Stomach (tissue), 19 donors: ENCODE measurements around the gene PCDH1. TPM values are rescaled to one million over a fixed set of nuclear protein-coding genes. Genes with fewer than 3 reads are reported as not detected.
"Not testable (repeated sequence)": the region's sequence is repeated elsewhere in the genome, so short reads cannot be mapped to it uniquely, and the experiment has no call there.

Source experiments
- DNase-seq, 2 donors: peaks; one replicate each; pipeline versions ENCODE4 v3.0.0 to v3.0.0-alpha.2; 2013 to 2019
- H3K27ac ChIP-seq, 5 donors: fragments of 200-600 bp in 4 of 5; sonication (generic) in 4 of 5; one replicate each; pipeline ENCODE4 v1.5.1; 2013 to 2019; ENCODE audit warnings: mild to moderate bottlenecking in 1 of 5, moderate library complexity in 1 of 5
- H3K27me3 ChIP-seq, 3 donors: fragments of 200-600 bp; sonication (generic); one replicate each; pipeline ENCODE4 v1.5.1; 2017 to 2019; ENCODE audit warnings: mixed run types in 1 of 3
- H3K36me3 ChIP-seq, 4 donors: fragments of 200-600 bp; sonication (generic); 1 replicate in 3 of 4; 2 replicates in 1 of 4; pipeline ENCODE4 v1.5.1; 2016 to 2019
- H3K4me1 ChIP-seq, 4 donors: fragments of 200-600 bp; sonication (generic); one replicate each; pipeline ENCODE4 v1.5.1; 2016 to 2019
- H3K4me3 ChIP-seq, 4 donors: fragments of 200-600 bp; sonication (generic) in 3 of 4; one replicate each; pipeline ENCODE4 v1.5.1; 2016 to 2019; ENCODE audit warnings: mild to moderate bottlenecking in 1 of 4
- H3K9me3 ChIP-seq, 4 donors: fragments of 200-600 bp; sonication (generic); one replicate each; pipeline ENCODE4 v1.5.1; 2016 to 2019
- EP300 ChIP-seq: sonication (generic); formaldehyde crosslinking; IDR thresholded peaks from one replicate; pipeline ENCODE4 v1.6.1; 2017; ENCODE audit warnings: antibody characterized with exemption
- POLR2A ChIP-seq, 4 donors: fragments of 450-650 bp; IDR thresholded peaks; one replicate each; pipeline ENCODE4 v1.6.1; 2016; ENCODE audit warnings: antibody characterized with exemption in 4 of 4, control low read depth in 2 of 4, mild to moderate bottlenecking in 1 of 4, moderate library complexity in 1 of 4
- POLR2AphosphoS5 ChIP-seq, 3 donors: sonication (generic); formaldehyde crosslinking; IDR thresholded peaks; one replicate each; pipeline ENCODE4 v1.6.1; 2016; ENCODE audit warnings: antibody characterized with exemption in 3 of 3
- WGBS, 5 donors: extraction: QIAGEN DNeasy Blood & Tissue Kit in 3 of 5; methylation state at CpG; one replicate each; pipeline versions ENCODE4 v1.1.5 to v1.1.7; 2013 to 2018; 5-methylcytosine and 5-hydroxymethylcytosine counted together
- intact Hi-C: fragments of 100-400 bp; cut with DNase I; formaldehyde crosslinking; loops from one replicate; pipeline ENCODE4 v1.15.1; 2023; ENCODE audit warnings: low total_unique reads
- long read RNA-seq, 10 donors: transcript quantifications; one replicate each; lab custom pipeline, GENCODE V29; 2026
- polyA plus RNA-seq, 3 donors: library from polyadenylated mRNA; stranded (reverse); fragments of 200-250 nt; gene quantifications; one replicate each; pipeline ENCODE4 v1.2.3, GENCODE V29; 2013
- total RNA-seq, 5 donors: library from RNA; depleted of rRNA; stranded (reverse); fragments of >200 nt; gene quantifications; one replicate each; pipeline versions ENCODE4 v1.1.0 to v1.2.3, GENCODE V29; 2014 to 2016
- TF ChIP-seq, protein P1 (sequence below), 7 experiments: fragments of 450-650 bp in 4 of 7; fragments of 200-600 bp in 3 of 7; sonication (generic) in 3 of 7; IDR thresholded peaks; one replicate each; pipeline ENCODE4 v1.5.1; 2016 to 2019; ENCODE audit warnings: antibody characterized with exemption in 7 of 7, control low read depth in 2 of 7, mild to moderate bottlenecking in 1 of 7
- donor health status: healthy with polysubstance abuse.
- donor health status: Bipolar disorder and iron deficiency.
- donor health status: healthy.

The PCDH1 gene
- total RNA-seq, result 10 to 100 TPM; 35.3 to 96.9 (median 79.1) TPM
- 10 to 100 TPM in 2 of 3 donors, 1 to 10 TPM in 1; 8.7 to 20.9 (median 10.6) TPM for polyA plus RNA-seq
- long read RNA-seq, donor 1, partial matches to known transcripts, result 8 of 11 reads
- long read RNA-seq, donor 1, other reads (novel, unspliced or antisense), result 0 of 11 reads
- long read RNA-seq, donor 2, full-length matches to known transcripts, result 7 of 7 reads
- long read RNA-seq, donor 2, partial matches to known transcripts, result 0 of 7 reads
- long read RNA-seq, donor 2, other reads (novel, unspliced or antisense), result 0 of 7 reads
- long read RNA-seq, donor 3, transcript PCDH1-203 (3 exons, 3,827 nt), result major isoform, 6 of 7 reads
- long read RNA-seq, donor 3, partial matches to known transcripts, result 0 of 7 reads
- long read RNA-seq, donor 3, other reads (novel, unspliced or antisense), result 0 of 7 reads
- long read RNA-seq, donor 4, result 0 reads
- long read RNA-seq, donor 5, transcript PCDH1-203 (3 exons, 3,827 nt), result major isoform, 5 of 15 reads
- long read RNA-seq, donor 5, partial matches to known transcripts, result 10 of 15 reads
- long read RNA-seq, donor 5, other reads (novel, unspliced or antisense), result 0 of 15 reads
- long read RNA-seq, donor 6, full-length matches to known transcripts, result 9 of 30 reads
- long read RNA-seq, donor 6, partial matches to known transcripts, result 21 of 30 reads
- long read RNA-seq, donor 6, other reads (novel, unspliced or antisense), result 0 of 30 reads
- long read RNA-seq, donor 7, full-length matches to known transcripts, result 13 of 18 reads
- long read RNA-seq, donor 7, partial matches to known transcripts, result 5 of 18 reads
- long read RNA-seq, donor 7, other reads (novel, unspliced or antisense), result 0 of 18 reads
- long read RNA-seq, donor 8, full-length matches to known transcripts, result 10 of 10 reads
- long read RNA-seq, donor 8, partial matches to known transcripts, result 0 of 10 reads
- long read RNA-seq, donor 8, other reads (novel, unspliced or antisense), result 0 of 10 reads
- long read RNA-seq, donor 9, partial matches to known transcripts, result 101 of 108 reads
- long read RNA-seq, donor 9, other reads (novel, unspliced or antisense), result 6 of 108 reads
- long read RNA-seq, donor 10, partial matches to known transcripts, result 0 of 1 reads
- long read RNA-seq, donor 10, other reads (novel, unspliced or antisense), result 0 of 1 reads

DNA sequence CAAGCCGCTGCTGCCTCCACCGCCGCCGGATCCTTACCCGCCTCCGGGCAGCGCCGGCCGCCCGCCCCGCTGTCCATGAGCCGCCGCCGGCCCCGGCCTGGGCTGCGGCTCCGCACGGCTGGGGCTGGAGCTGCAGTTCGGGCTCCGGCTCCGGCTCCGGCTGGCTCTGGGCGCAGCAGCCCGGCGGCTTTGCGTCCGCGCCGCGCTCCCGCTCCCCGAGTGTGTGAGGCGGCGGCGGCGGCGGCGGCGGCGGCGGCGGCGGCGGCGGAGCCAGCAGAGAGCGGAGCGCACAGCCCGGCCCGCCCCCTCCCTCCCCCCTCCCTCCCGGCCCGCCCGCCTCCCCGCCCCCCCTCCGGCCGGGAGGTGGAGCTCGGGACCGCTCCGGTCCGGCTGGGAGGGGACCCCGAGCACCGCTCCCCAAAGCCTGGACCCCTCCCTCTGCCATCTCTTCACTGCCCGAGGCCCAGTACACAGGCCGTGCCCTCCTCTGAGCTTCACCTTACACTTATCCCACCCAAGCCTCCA, at the start of gene PCDH1:
Gene PCDH1 (minus strand): TSS at position 225 of the 525 bp plus-strand sequence. CDS start 148 bp downstream, at position 77.
- Histone ChIP-seq H3K4me1 (peaks cover 51 to 92% (median 76%) of the 10 kb centered on the region in 4 donors), H3K4me3 (peak within 1 kb of the TSS; percentile 74 to 84 (median 78)), H3K27me3 (peaks cover 0 to 98% (median 54%) of the 10 kb centered on the region in 3 donors), H3K9me3 (no peaks in the 10 kb centered on the region), H3K36me3 (no peaks in the 10 kb centered on the region), H3K27ac (peak within 1 kb of the TSS; percentile 89 to 95 (median 94))
- DNase-seq, result peak; percentile 61 to 85
- TF ChIP-seq, protein P1, sequence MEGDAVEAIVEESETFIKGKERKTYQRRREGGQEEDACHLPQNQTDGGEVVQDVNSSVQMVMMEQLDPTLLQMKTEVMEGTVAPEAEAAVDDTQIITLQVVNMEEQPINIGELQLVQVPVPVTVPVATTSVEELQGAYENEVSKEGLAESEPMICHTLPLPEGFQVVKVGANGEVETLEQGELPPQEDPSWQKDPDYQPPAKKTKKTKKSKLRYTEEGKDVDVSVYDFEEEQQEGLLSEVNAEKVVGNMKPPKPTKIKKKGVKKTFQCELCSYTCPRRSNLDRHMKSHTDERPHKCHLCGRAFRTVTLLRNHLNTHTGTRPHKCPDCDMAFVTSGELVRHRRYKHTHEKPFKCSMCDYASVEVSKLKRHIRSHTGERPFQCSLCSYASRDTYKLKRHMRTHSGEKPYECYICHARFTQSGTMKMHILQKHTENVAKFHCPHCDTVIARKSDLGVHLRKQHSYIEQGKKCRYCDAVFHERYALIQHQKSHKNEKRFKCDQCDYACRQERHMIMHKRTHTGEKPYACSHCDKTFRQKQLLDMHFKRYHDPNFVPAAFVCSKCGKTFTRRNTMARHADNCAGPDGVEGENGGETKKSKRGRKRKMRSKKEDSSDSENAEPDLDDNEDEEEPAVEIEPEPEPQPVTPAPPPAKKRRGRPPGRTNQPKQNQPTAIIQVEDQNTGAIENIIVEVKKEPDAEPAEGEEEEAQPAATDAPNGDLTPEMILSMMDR (IDR thresholded peaks at IDR 0.05), result no peak
- TF ChIP-seq POLR2AphosphoS5 (IDR thresholded peaks at IDR 0.05), result peak in 2 of 3 donors; percentile 34 to 73
- intact Hi-C loops, result no loop called here
- 0 to 1% (median 0%) methylated on average over 8 to 49 of the region's 63 CpGs for WGBS, 5 donors

DNA sequence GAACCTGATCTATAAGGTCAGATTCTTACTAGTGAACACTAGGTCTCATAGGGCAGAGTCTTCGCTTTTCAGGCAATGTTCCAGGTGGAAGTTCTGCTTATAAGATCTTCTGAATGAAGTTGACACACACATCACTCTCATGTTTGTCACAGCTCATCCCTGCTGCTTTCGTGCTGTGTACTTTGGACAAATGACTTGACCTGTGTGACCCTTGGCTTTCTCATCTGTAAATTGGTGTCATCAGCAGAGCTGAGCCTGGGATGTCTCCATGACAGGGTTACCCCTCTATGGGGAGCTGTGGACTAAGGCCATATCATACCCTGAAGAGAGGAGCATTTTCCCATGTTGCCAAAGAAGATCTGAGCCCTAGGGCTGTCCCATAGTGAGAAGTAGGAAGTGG, 48.2 kb upstream of the PCDH1 start:
- no peak overlapping the region for H3K27ac ChIP-seq
- H3K36me3 ChIP-seq, result peaks cover 50 to 68% (median 67%) of the 10 kb centered on the region in 4 donors
- H3K4me3 ChIP-seq, result no peak overlapping the region
- WGBS, 5 donors, result 79 to 88% (median 85%) methylated on average over 2 of the region's 2 CpGs
- intact Hi-C loops, result no loop called here
- H3K27me3 ChIP-seq, result no peaks in the 10 kb centered on the region
- TF ChIP-seq, protein P1 (IDR thresholded peaks at IDR 0.05), result no peak
- no peak for TF ChIP-seq POLR2AphosphoS5 (IDR thresholded peaks at IDR 0.05)
- TF ChIP-seq POLR2A (IDR thresholded peaks at IDR 0.05), result no peak
- TF ChIP-seq EP300, result no peak
- H3K9me3 ChIP-seq, result no peaks in the 10 kb centered on the region
- H3K4me1 ChIP-seq, result peaks cover 7 to 42% (median 24%) of the 10 kb centered on the region in 4 donors
- DNase-seq, result no peak

DNA sequence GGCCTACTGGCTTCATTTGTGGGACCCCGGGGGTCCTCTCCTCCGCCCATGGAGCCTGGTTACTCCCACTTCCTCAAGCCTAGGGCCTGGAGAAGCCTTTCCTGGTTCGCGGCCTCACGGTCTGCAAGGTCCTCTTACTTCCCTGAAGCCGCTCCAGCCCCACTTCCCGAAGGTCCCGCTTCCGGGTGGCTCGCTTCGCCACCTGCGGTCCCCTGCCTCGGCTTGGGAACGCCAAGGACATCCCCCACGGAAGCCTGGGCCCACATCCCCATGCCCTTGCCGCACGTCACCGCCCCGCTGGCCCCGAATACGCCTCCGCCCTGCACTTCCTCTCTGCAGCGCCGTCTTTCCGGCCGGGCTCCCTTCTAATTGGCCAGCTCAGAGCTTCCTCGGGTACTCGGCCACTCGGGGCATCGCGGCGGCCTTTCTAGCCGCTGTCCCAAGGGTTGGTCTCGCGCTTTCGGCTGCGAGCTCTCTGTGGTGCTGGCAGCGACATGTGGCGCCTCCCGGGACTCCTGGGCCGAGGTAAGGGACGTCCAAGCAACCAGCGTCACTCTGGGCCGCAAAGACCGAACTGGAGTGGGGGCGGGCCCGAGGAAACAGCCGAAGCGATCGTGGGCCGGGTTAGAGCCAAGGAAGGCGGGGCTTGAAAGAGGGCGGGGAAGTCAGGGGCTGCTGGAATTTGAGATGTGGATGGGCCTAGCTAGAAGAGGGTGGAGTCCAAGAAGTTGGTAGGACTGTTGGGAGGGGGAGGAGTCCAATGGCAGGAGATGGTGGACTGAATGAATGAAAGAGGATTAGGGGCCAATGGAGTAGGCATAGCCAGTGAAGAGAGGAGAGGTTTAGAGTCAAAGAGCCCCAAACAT, 45.5 kb upstream of the PCDH1 start, which contains the start of gene DELE1:
Gene DELE1 (plus strand): TSS at position 424 of the 866 bp plus-strand sequence. CDS start 71 bp downstream, at position 495.
- peak within 1 kb of the TSS; percentile 93 to 99 (median 95) for H3K27ac ChIP-seq
- TF ChIP-seq POLR2A (IDR thresholded peaks at IDR 0.05) (peak in 2 of 4 donors; percentile 17 to 65), EP300 (no peak), POLR2AphosphoS5 (IDR thresholded peaks at IDR 0.05) (peak; percentile 39 to 94 (median 90))
- TF ChIP-seq, protein P1 (IDR thresholded peaks at IDR 0.05), result peak in 1 of 7 experiments; percentile 21
- DNase-seq, result peak; percentile 95 to 97
- WGBS, 5 donors, result 0 to 2% (median 1%) methylated on average over 37 to 53 of the region's 53 CpGs
- H3K4me1 ChIP-seq, result peaks cover 7 to 42% (median 24%) of the 10 kb centered on the region in 4 donors
- H3K9me3 ChIP-seq, result no peaks in the 10 kb centered on the region
- H3K27me3 ChIP-seq, result no peaks in the 10 kb centered on the region
- intact Hi-C loops, result no loop called here
- H3K4me3 ChIP-seq, result peak within 1 kb of the TSS; percentile 48 to 65 (median 59)
- peaks cover 24 to 41% (median 40%) of the 10 kb centered on the region in 4 donors for H3K36me3 ChIP-seq

DNA sequence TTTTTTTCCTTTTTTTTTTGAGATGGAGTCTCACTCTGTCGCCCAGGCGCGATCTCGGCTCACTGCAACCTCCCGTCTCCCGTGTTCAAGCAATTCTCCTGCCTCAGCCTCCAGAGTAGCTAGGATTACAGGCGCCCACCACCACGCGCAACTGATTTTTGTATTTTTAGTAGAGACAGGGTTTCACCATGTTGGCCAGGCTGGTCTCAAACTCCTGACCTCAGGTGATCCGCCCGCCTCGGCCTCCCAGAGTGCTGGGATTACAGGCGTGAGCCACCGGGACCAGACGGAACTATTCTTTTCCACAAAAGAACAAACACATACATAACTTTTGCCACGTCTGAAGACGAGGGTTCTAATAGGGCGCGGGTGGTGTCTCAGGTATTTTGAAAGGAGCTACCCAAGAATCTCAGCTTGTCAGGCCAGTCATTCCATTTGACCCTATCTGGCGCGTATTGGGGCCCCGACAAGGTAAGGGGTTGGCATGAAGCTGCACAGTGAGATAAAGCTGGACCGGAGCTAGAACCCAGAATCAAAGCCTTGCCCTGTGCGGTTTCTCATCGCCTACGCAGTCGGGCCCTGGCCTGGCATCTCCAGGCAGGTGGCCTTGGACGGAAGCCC, 44.7 kb upstream of the PCDH1 start:
- H3K4me1 ChIP-seq, result peaks cover 7 to 42% (median 24%) of the 10 kb centered on the region in 4 donors
- intact Hi-C loops, DNase-seq, H3K27me3 ChIP-seq, H3K9me3 ChIP-seq: not testable (repeated sequence)
- peaks cover 17 to 33% (median 32%) of the 10 kb centered on the region in 4 donors for H3K36me3 ChIP-seq
- H3K4me3 ChIP-seq, result peak overlapping the region; percentile 48 to 65 (median 59)
- H3K27ac ChIP-seq, result peak overlapping the region; percentile 93 to 99 (median 95)
- WGBS, 5 donors, result 46 to 57% (median 48%) methylated on average over 26 to 28 of the region's 28 CpGs
